ENCODE measurements around the gene TSPEAR. TPM values are rescaled to one million over a fixed set of nuclear protein-coding genes. Genes with fewer than 3 reads are reported as not detected.

Gene TSPEAR
- total RNA-seq, 1 experiment from 2014 or later: not detected

GRCh38 chr21:44462834-44463200 lies 248.6 kb downstream of the TSPEAR start:
- intact Hi-C loops (cut with micrococcal nuclease; ENCODE audit: unreplicated experiment): no loop called here
- no peak for DNase-seq
- no peak overlapping the region for H3K4me3 Mint-ChIP-seq (ENCODE audit: low read depth, unreplicated experiment)
- CTCF ChIA-PET: no interaction called here
- no peaks in the 10 kb centered on the region for H3K4me1 Mint-ChIP-seq (ENCODE audit: low read depth, unreplicated experiment)
- no TSS peak for BruUV-seq (replicated peaks)
- no peak for TF ChIP-seq CTCF (IDR thresholded peaks at IDR 0.05; ENCODE audit: unreplicated experiment)
- no peaks in the 10 kb centered on the region for H3K36me3 Mint-ChIP-seq (ENCODE audit: insufficient read depth, unreplicated experiment)
- H3K9me3 Mint-ChIP-seq (ENCODE audit: low read depth, unreplicated experiment): peaks cover 5% of the 10 kb centered on the region
- H3K27me3 Mint-ChIP-seq (ENCODE audit: unreplicated experiment): peaks cover 34% of the 10 kb centered on the region
- no peak overlapping the region for H3K27ac Mint-ChIP-seq (ENCODE audit: unreplicated experiment)

- H3K4me1 Mint-ChIP-seq (ENCODE audit: low read depth, unreplicated experiment): no peaks in the 10 kb centered on the region
- CTCF ChIA-PET: interaction anchor here (0.8 to 1.2 kb wide), 2 partner anchors 19 to 123 kb away, joined by 3 to 6 read pairs; partner anchors contain the start of gene CFAP410
- no peak overlapping the region for H3K27ac Mint-ChIP-seq (ENCODE audit: unreplicated experiment)
- intact Hi-C loops (cut with micrococcal nuclease; ENCODE audit: unreplicated experiment): no loop called here
- H3K36me3 Mint-ChIP-seq (ENCODE audit: insufficient read depth, unreplicated experiment): no peaks in the 10 kb centered on the region
- H3K4me3 Mint-ChIP-seq (ENCODE audit: low read depth, unreplicated experiment): no peak overlapping the region
- H3K9me3 Mint-ChIP-seq (ENCODE audit: low read depth, unreplicated experiment): peaks cover 5% of the 10 kb centered on the region
- H3K27me3 Mint-ChIP-seq (ENCODE audit: unreplicated experiment): peaks cover 34% of the 10 kb centered on the region
- no peak for DNase-seq
- BruUV-seq (replicated peaks): no TSS peak
- TF ChIP-seq CTCF (IDR thresholded peaks at IDR 0.05; ENCODE audit: unreplicated experiment): no peak
Measured at GRCh38 chr21:44462086-44462833, 249.1 kb downstream of the TSPEAR start.

- no peak for TF ChIP-seq CTCF (IDR thresholded peaks at IDR 0.05; ENCODE audit: unreplicated experiment)
- no TSS peak for BruUV-seq (replicated peaks)
- Mint-ChIP-seq H3K4me3 (ENCODE audit: low read depth, unreplicated experiment) (no peak overlapping the region), H3K27ac (ENCODE audit: unreplicated experiment) (no peak overlapping the region), H3K27me3 (ENCODE audit: unreplicated experiment) (peaks cover 29% of the 10 kb centered on the region), H3K36me3 (ENCODE audit: insufficient read depth, unreplicated experiment) (no peaks in the 10 kb centered on the region), H3K9me3 (ENCODE audit: low read depth, unreplicated experiment) (peaks cover 3% of the 10 kb centered on the region), H3K4me1 (ENCODE audit: low read depth, unreplicated experiment) (no peaks in the 10 kb centered on the region)
- CTCF ChIA-PET: interaction anchor here (0.8 to 1.2 kb wide), 2 partner anchors 19 to 123 kb away, joined by 3 to 6 read pairs; partner anchors contain the start of gene CFAP410
- intact Hi-C loops (cut with micrococcal nuclease; ENCODE audit: unreplicated experiment): no loop called here
- no peak for DNase-seq
Measured at GRCh38 chr21:44461464-44462001, 249.8 kb downstream of the TSPEAR start.

GRCh38 chr21:44461005-44461404 lies 250.4 kb downstream of the TSPEAR start:
- TF ChIP-seq CTCF (IDR thresholded peaks at IDR 0.05; ENCODE audit: unreplicated experiment): no peak
- Mint-ChIP-seq H3K4me3 (ENCODE audit: low read depth, unreplicated experiment) (no peak overlapping the region), H3K27me3 (ENCODE audit: unreplicated experiment) (peaks cover 24% of the 10 kb centered on the region), H3K9me3 (ENCODE audit: low read depth, unreplicated experiment) (peaks cover 1% of the 10 kb centered on the region), H3K36me3 (ENCODE audit: insufficient read depth, unreplicated experiment) (no peaks in the 10 kb centered on the region), H3K4me1 (ENCODE audit: low read depth, unreplicated experiment) (no peaks in the 10 kb centered on the region), H3K27ac (ENCODE audit: unreplicated experiment) (no peak overlapping the region)
- CTCF ChIA-PET: interaction anchor here (1.2 kb wide), 1 partner anchor 20 kb away, joined by 3 read pairs; no protein-coding TSS in a partner anchor
- DNase-seq: no peak
- no TSS peak for BruUV-seq (replicated peaks)
- intact Hi-C loops (cut with micrococcal nuclease; ENCODE audit: unreplicated experiment): no loop called here

Measured in Calu3 (cell line).